Cardiac fibroblast (primary cell): ENCODE data around the gene PCCA.
"Not testable (repeated sequence)": the region's sequence is repeated elsewhere in the genome, so short reads cannot be mapped to it uniquely, and the experiment has no call there.

Source experiments
- DNase-seq, 2 donors: peaks; one replicate each; pipeline versions ENCODE4 v3.0.0 to v3.0.0-alpha.2; 2010; ENCODE audit warnings: low read depth in 2 of 2
- H3K4me3 ChIP-seq, 2 donors: replicated peaks in 1 of 2; 1 replicate in 1 of 2; 2 replicates in 1 of 2; pipeline ENCODE4 v1.5.1; 2011; ENCODE audit warnings: low read depth in 2 of 2, low read length in 2 of 2, mild to moderate bottlenecking in 2 of 2, moderate library complexity in 1 of 2
- CTCF ChIP-seq: IDR thresholded peaks from one replicate; pipeline ENCODE4 v1.5.1; 2011; ENCODE audit warnings: low read depth, mild to moderate bottlenecking, low read length, inconsistent platforms

Gene PCCA

GRCh38 chr13:100163375-100163774 lies 74.5 kb downstream of the PCCA start:
- no peak overlapping the region for H3K4me3 ChIP-seq
- TF ChIP-seq CTCF, result no peak
- no peak for DNase-seq

- no peak for DNase-seq
- no peak overlapping the region for H3K4me3 ChIP-seq
- no peak for TF ChIP-seq CTCF
Measured at GRCh38 chr13:100173203-100173602, 84.3 kb downstream of the PCCA start.

GRCh38 chr13:100174455-100174854 lies 85.6 kb downstream of the PCCA start:
- H3K4me3 ChIP-seq, DNase-seq: not testable (repeated sequence)

GRCh38 chr13:100175078-100175802 lies 86.3 kb downstream of the PCCA start:
- no peak for DNase-seq
- no peak overlapping the region for H3K4me3 ChIP-seq
- no peak for TF ChIP-seq CTCF

GRCh38 chr13:100175803-100176182 lies 86.9 kb downstream of the PCCA start:
- no peak for TF ChIP-seq CTCF
- no peak overlapping the region for H3K4me3 ChIP-seq
- DNase-seq, result no peak

- TF ChIP-seq CTCF, result no peak
- no peak overlapping the region for H3K4me3 ChIP-seq
- DNase-seq, result peak; percentile 79 to 83
Measured at GRCh38 chr13:100176801-100177400, 88.0 kb downstream of the PCCA start.

- TF ChIP-seq CTCF, result no peak
- DNase-seq, result no peak
- no peak overlapping the region for H3K4me3 ChIP-seq
Measured at GRCh38 chr13:100178309-100178708, 89.4 kb downstream of the PCCA start.
